T-cell (primary cell): Measurements from ENCODE around the gene ID1. TPM values are rescaled to one million over a fixed set of nuclear protein-coding genes. Genes with fewer than 3 reads are reported as not detected.

Source experiments
- ATAC-seq, 4 experiments: fragments of 200-7000 bp in 3 of 4; fragments of 150-1000 bp in 1 of 4; cut with Tn5 transposase; replicated peaks in 1 of 4; 1 replicate in 3 of 4; 2 replicates in 1 of 4; pipeline ENCODE4 v1.10.0; 2021; ENCODE audit warnings: moderate library complexity in 3 of 4, mild to moderate bottlenecking in 2 of 4, moderate number of reproducible peaks in 1 of 4
- CTCF ChIA-PET, 2 donors: fragments of 300-600 bp; sonication (Branson Sonifier 250); formaldehyde crosslinking; loops; one replicate each; lab custom pipeline; 2022; ENCODE audit warnings: antibody characterized with exemption in 2 of 2; lab: Charles Lee
- POLR2A ChIA-PET, 2 donors: fragments of 300-600 bp; sonication (Branson Sonifier 250); formaldehyde crosslinking; loops; one replicate each; lab custom pipeline; 2022; ENCODE audit warnings: antibody characterized with exemption in 2 of 2; lab: Charles Lee
- DNase-seq, 35 experiments: peaks; one replicate each; pipeline versions ENCODE4 v3.0.0 to v3.0.0-alpha.2; 2013 to 2023
- H3K27ac ChIP-seq: one replicate; pipeline ENCODE4 v1.5.1; 2013; ENCODE audit warnings: low read length
- H3K27me3 ChIP-seq, 2 experiments: replicated peaks in 1 of 2; 1 replicate in 1 of 2; 2 replicates in 1 of 2; pipeline versions ENCODE4 v1.6.1 to v1.7.0; 2013; ENCODE audit warnings: low read length in 1 of 2, mixed read lengths in 1 of 2; ENCODE audit not compliant: control insufficient read depth in 2 of 2, insufficient read depth in 2 of 2; ENCODE audit errors: extremely low read depth in 1 of 2
- H3K36me3 ChIP-seq, 2 donors: 1 replicate in 1 of 2; 2 replicates in 1 of 2; pipeline versions ENCODE4 v1.6.1 to v1.7.0; 2013; ENCODE audit warnings: low read length in 1 of 2; ENCODE audit not compliant: control insufficient read depth in 2 of 2, insufficient read depth in 1 of 2; ENCODE audit errors: extremely low read depth in 1 of 2
- H3K4me1 ChIP-seq, 2 experiments: 1 replicate in 1 of 2; 2 replicates in 1 of 2; pipeline versions ENCODE4 v1.6.1 to v1.7.0; 2013; ENCODE audit warnings: low read length in 2 of 2, mixed read lengths in 1 of 2; ENCODE audit not compliant: insufficient read depth in 2 of 2, control insufficient read depth in 1 of 2; ENCODE audit errors: extremely low read depth in 1 of 2
- H3K4me3 ChIP-seq, 2 donors: 1 replicate in 1 of 2; 2 replicates in 1 of 2; pipeline versions ENCODE4 v1.5.1 to v1.7.0; 2013; ENCODE audit warnings: mild to moderate bottlenecking in 2 of 2, low read length in 1 of 2, moderate library complexity in 1 of 2; ENCODE audit not compliant: control insufficient read depth in 1 of 2; ENCODE audit errors: extremely low read depth in 1 of 2
- H3K9me3 ChIP-seq: 2 replicates; pipeline ENCODE4 v1.7.0; 2013
- H3K27ac Mint-ChIP-seq, 2 donors: one replicate each; pipeline ENCODE4 v1.8.0; 2020 to 2021; ENCODE audit warnings: mild to moderate bottlenecking in 2 of 2, mixed read lengths in 2 of 2
- H3K27me3 Mint-ChIP-seq, 2 donors: one replicate each; pipeline ENCODE4 v1.8.0; 2021 to 2022; ENCODE audit warnings: mixed read lengths in 2 of 2
- H3K36me3 Mint-ChIP-seq: one replicate; pipeline ENCODE4 v1.8.0; 2021; ENCODE audit warnings: mixed read lengths
- H3K4me1 Mint-ChIP-seq, 3 donors: one replicate each; pipeline ENCODE4 v1.8.0; 2020 to 2022; ENCODE audit warnings: mixed read lengths in 3 of 3, mild to moderate bottlenecking in 1 of 3
- H3K4me3 Mint-ChIP-seq, 3 donors: one replicate each; pipeline ENCODE4 v1.8.0; 2020 to 2022; ENCODE audit warnings: mild to moderate bottlenecking in 3 of 3, mixed read lengths in 3 of 3, moderate library complexity in 3 of 3
- H3K9me3 Mint-ChIP-seq, 3 donors: one replicate each; pipeline ENCODE4 v1.8.0; 2020 to 2022; ENCODE audit warnings: mixed read lengths in 3 of 3
- WGBS: methylation state at CpG from one replicate; pipeline ENCODE4 v1.1.5; 2013; ENCODE audit warnings: missing lambda C conversion rate; ENCODE audit not compliant: insufficient coverage; 5-methylcytosine and 5-hydroxymethylcytosine counted together
- total RNA-seq, 35 experiments: library from RNA in 6 of 35; stranded (reverse) in 6 of 35; fragments of 120-200 nt in 1 of 35; gene quantifications; one replicate each; pipeline versions ENCODE4 v1.2.1 to v1.2.4 and lab custom pipeline; 2013 to 2026

Gene ID1
- total RNA-seq, 5 donors from 2014 or later (not counting 1 experiment from before 2014, with no cell fraction given), result 1.4 to 11.2 (median 2.2) TPM

GRCh38 chr20:31637660-31638059 lies 32.6 kb downstream of the ID1 start, which contains the start of gene COX4I2:
Gene COX4I2 (plus strand): TSS chr20:31637912. CDS start chr20:31639018, 1,106 bp downstream.
- Histone ChIP-seq H3K36me3 (no peaks in the 10 kb centered on the region), H3K9me3 (no peaks in the 10 kb centered on the region), H3K4me1 (peaks cover 0 to 6% of the 10 kb centered on the region in 2 experiments), H3K27me3 (peaks cover 0 to 31% of the 10 kb centered on the region in 2 experiments), H3K27ac (no peak within 1 kb of the TSS), H3K4me3 (no peak within 1 kb of the TSS)
- no peak for DNase-seq
- Mint-ChIP-seq H3K4me3 (no peak within 1 kb of the TSS), H3K9me3 (no peaks in the 10 kb centered on the region), H3K27ac (no peak within 1 kb of the TSS), H3K27me3 (peaks cover 4 to 6% of the 10 kb centered on the region in 2 donors), H3K36me3 (no peaks in the 10 kb centered on the region), H3K4me1 (peaks cover 0 to 2% (median 2%) of the 10 kb centered on the region in 3 donors)
- no peak for ATAC-seq
- CTCF ChIA-PET, result no interaction called here
- POLR2A ChIA-PET, result no interaction called here
- 57% methylated on average over 16 of the region's 34 CpGs for WGBS

GRCh38 chr20:31638317-31638716 lies 33.2 kb downstream of the ID1 start:
- POLR2A ChIA-PET, result no interaction called here
- no peaks in the 10 kb centered on the region for H3K9me3 Mint-ChIP-seq
- Histone ChIP-seq H3K9me3 (no peaks in the 10 kb centered on the region), H3K4me1 (peaks cover 0 to 12% of the 10 kb centered on the region in 2 experiments), H3K27me3 (peaks cover 0 to 32% of the 10 kb centered on the region in 2 experiments), H3K27ac (no peak overlapping the region), H3K4me3 (no peak overlapping the region), H3K36me3 (no peaks in the 10 kb centered on the region)
- H3K27me3 Mint-ChIP-seq, result peaks cover 6 to 8% of the 10 kb centered on the region in 2 donors
- no peaks in the 10 kb centered on the region for H3K36me3 Mint-ChIP-seq
- no peak overlapping the region for H3K4me3 Mint-ChIP-seq
- H3K27ac Mint-ChIP-seq, result no peak overlapping the region
- WGBS, result 90% methylated on average over 2 of the region's 4 CpGs
- ATAC-seq (no peak), DNase-seq (no peak)
- H3K4me1 Mint-ChIP-seq, result peaks cover 6 to 8% (median 8%) of the 10 kb centered on the region in 3 donors
- CTCF ChIA-PET, result no interaction called here

DNA sequence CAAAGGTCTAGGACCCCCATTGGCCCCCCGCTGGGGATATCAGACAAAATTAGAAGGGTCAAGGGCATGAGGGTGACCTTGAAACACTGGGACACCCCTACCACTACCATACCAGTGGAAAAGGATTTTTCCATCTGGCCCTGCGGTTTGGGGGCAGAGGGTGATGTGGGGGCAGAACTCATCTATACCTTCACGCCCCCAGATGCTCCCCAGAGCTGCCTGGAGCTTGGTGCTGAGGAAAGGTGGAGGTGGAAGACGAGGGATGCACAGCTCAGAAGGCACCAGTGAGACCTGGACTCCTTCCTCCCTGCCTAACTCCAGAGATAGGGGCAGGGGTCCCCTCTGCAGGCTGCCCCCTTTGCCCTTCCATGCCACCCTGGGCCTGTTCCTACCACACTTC lies 33.7 kb downstream of the ID1 start:
- H3K36me3 Mint-ChIP-seq, result no peaks in the 10 kb centered on the region
- no peak overlapping the region for H3K27ac Mint-ChIP-seq
- ATAC-seq (no peak), DNase-seq (no peak)
- no peak overlapping the region for H3K27ac ChIP-seq
- H3K4me1 ChIP-seq, result peaks cover 0 to 14% of the 10 kb centered on the region in 2 experiments
- peaks cover 6 to 8% of the 10 kb centered on the region in 2 donors for H3K27me3 Mint-ChIP-seq
- WGBS, result no CpG with 5 or more reads among the region's 4 CpGs
- H3K4me3 Mint-ChIP-seq, result no peak overlapping the region
- no peaks in the 10 kb centered on the region for H3K9me3 Mint-ChIP-seq
- no peak overlapping the region for H3K4me3 ChIP-seq
- peaks cover 6 to 10% (median 8%) of the 10 kb centered on the region in 3 donors for H3K4me1 Mint-ChIP-seq
- H3K27me3 ChIP-seq, result peaks cover 0 to 34% of the 10 kb centered on the region in 2 experiments
- no peaks in the 10 kb centered on the region for H3K9me3 ChIP-seq
- no peaks in the 10 kb centered on the region for H3K36me3 ChIP-seq
- CTCF ChIA-PET, result interaction anchor here in 1 of 2 donors (0.9 kb wide), 1 partner anchor 85 kb away, joined by 4 read pairs; no protein-coding TSS in a partner anchor
- POLR2A ChIA-PET, result no interaction called here

DNA sequence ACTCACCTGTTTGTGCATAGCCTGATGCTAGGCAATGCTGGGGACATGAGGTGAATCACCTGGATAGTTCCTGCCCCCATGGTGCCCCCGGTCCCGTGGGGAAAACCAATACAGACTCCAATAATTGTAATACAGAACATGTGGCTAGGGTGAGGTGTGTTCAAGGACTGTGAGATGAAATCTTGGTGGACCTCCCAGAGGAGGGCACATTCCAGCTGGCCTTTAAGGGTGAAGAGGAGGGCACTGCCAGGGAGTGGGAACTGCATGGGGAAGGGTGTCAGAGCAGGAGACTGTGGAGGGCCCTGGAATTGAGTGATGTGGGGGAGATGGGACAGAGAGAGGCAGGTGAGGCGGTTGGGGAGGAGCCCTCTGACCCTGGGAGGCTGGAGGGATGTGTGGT lies 35.2 kb downstream of the ID1 start:
- Mint-ChIP-seq H3K9me3 (no peaks in the 10 kb centered on the region), H3K4me1 (peaks cover 6 to 10% (median 8%) of the 10 kb centered on the region in 3 donors), H3K4me3 (no peak overlapping the region), H3K36me3 (no peaks in the 10 kb centered on the region), H3K27me3 (peaks cover 6 to 8% of the 10 kb centered on the region in 2 donors), H3K27ac (no peak overlapping the region)
- H3K27me3 ChIP-seq, result peaks cover 0 to 36% of the 10 kb centered on the region in 2 experiments
- no CpG with 5 or more reads among the region's 3 CpGs for WGBS
- ATAC-seq, result no peak
- no peak overlapping the region for H3K4me3 ChIP-seq
- peaks cover 0 to 10% of the 10 kb centered on the region in 2 experiments for H3K4me1 ChIP-seq
- no peak overlapping the region for H3K27ac ChIP-seq
- H3K9me3 ChIP-seq, result no peaks in the 10 kb centered on the region
- no peak for DNase-seq
- no peaks in the 10 kb centered on the region for H3K36me3 ChIP-seq
- CTCF ChIA-PET, result interaction anchor here in 1 of 2 donors (0.5 kb wide), 1 partner anchor 105 kb away, joined by 4 read pairs; no protein-coding TSS in a partner anchor
- POLR2A ChIA-PET, result interaction anchor here in 1 of 2 donors (0.6 kb wide), 1 partner anchor 24 kb away, joined by 4 read pairs; no protein-coding TSS in a partner anchor

- ChIA-PET CTCF (interaction anchor here (0.6 to 1.2 kb wide), 2 partner anchors 20 to 109 kb away, joined by 5 to 6 read pairs; no protein-coding TSS in a partner anchor), POLR2A (no interaction called here)
- Histone ChIP-seq H3K36me3 (no peaks in the 10 kb centered on the region), H3K27ac (no peak overlapping the region), H3K4me1 (peaks cover 0 to 10% of the 10 kb centered on the region in 2 experiments), H3K4me3 (no peak overlapping the region), H3K9me3 (no peaks in the 10 kb centered on the region), H3K27me3 (peaks cover 0 to 36% of the 10 kb centered on the region in 2 experiments)
- no peak for ATAC-seq
- no peak overlapping the region for H3K4me3 Mint-ChIP-seq
- peaks cover 6 to 10% (median 8%) of the 10 kb centered on the region in 3 donors for H3K4me1 Mint-ChIP-seq
- no peak for DNase-seq
- 54% methylated on average over 4 of the region's 6 CpGs for WGBS
- peaks cover 6 to 8% of the 10 kb centered on the region in 2 donors for H3K27me3 Mint-ChIP-seq
- no peaks in the 10 kb centered on the region for H3K36me3 Mint-ChIP-seq
- no peak overlapping the region for H3K27ac Mint-ChIP-seq
- no peaks in the 10 kb centered on the region for H3K9me3 Mint-ChIP-seq
These were observed 36.3 kb downstream of the ID1 start for GRCh38 chr20:31641391-31641790.

- POLR2A ChIA-PET, result no interaction called here
- Mint-ChIP-seq H3K4me1 (peaks cover 6 to 10% (median 8%) of the 10 kb centered on the region in 3 donors), H3K4me3 (no peak overlapping the region), H3K27me3 (peaks cover 6 to 8% of the 10 kb centered on the region in 2 donors), H3K36me3 (no peaks in the 10 kb centered on the region), H3K9me3 (no peaks in the 10 kb centered on the region), H3K27ac (no peak overlapping the region)
- CTCF ChIA-PET, result no interaction called here
- H3K4me3 ChIP-seq, result no peak overlapping the region
- WGBS, result 29% methylated on average over 1 of the region's 1 CpG
- H3K9me3 ChIP-seq, result no peaks in the 10 kb centered on the region
- no peak overlapping the region for H3K27ac ChIP-seq
- H3K27me3 ChIP-seq, result peaks cover 0 to 38% of the 10 kb centered on the region in 2 experiments
- peaks cover 0 to 10% of the 10 kb centered on the region in 2 experiments for H3K4me1 ChIP-seq
- DNase-seq, result no peak
- H3K36me3 ChIP-seq, result no peaks in the 10 kb centered on the region
- ATAC-seq, result no peak
These were observed 37.7 kb downstream of the ID1 start for GRCh38 chr20:31642837-31643236.
